Measurements from ENCODE around the gene RHOG.
"Not testable (repeated sequence)": the region's sequence is repeated elsewhere in the genome, so short reads cannot be mapped to it uniquely, and the experiment has no call there.

The RHOG gene

GRCh38 chr11:3814832-3815231 lies 25.9 kb downstream of the RHOG start:
- in situ Hi-C loops (cut with HindIII; ENCODE audit: low sequenced_read_pairs): not testable (repeated sequence)

DNA sequence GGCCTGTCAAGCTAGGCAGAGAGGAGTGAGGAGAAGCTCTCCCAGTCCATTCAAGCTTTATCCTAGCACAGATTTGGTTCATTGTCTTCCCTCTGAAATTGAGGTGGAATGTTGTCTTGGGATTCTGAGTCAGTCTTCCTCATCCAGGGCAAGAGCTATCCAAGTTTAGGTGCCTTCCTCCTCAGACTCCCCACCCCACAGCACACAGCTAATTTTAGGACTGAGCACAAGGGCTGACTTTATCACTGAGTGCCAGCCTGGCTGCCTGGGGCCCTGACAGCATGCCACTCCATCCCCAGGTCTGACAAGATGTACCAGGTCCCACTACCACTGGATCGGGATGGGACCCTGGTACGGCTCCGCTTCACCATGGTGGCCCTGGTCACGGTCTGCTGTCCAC lies 29.8 kb downstream of the RHOG start:
- in situ Hi-C loops (cut with HindIII; ENCODE audit: low sequenced_read_pairs): no loop called here

GRCh38 chr11:3810446-3810845 lies 30.3 kb downstream of the RHOG start:
- in situ Hi-C loops (cut with HindIII; ENCODE audit: low sequenced_read_pairs): no loop called here

DNA sequence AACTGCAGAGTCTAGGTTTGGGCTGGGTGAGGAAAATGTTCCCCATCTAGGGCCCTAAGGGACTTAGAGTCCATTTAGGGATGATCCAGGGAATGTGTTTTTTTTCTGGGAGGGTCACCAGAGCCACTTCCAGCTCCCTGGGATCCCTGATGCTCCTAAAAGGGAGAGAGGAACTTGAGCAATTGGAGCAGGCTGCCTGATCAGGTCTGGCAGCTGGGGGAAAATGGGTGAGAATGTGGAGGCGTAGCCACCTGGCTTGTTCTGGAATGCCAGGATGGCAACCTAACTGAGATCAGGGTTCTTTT lies 31.2 kb downstream of the RHOG start:
- in situ Hi-C loops (cut with HindIII; ENCODE audit: low sequenced_read_pairs): no loop called here

DNA sequence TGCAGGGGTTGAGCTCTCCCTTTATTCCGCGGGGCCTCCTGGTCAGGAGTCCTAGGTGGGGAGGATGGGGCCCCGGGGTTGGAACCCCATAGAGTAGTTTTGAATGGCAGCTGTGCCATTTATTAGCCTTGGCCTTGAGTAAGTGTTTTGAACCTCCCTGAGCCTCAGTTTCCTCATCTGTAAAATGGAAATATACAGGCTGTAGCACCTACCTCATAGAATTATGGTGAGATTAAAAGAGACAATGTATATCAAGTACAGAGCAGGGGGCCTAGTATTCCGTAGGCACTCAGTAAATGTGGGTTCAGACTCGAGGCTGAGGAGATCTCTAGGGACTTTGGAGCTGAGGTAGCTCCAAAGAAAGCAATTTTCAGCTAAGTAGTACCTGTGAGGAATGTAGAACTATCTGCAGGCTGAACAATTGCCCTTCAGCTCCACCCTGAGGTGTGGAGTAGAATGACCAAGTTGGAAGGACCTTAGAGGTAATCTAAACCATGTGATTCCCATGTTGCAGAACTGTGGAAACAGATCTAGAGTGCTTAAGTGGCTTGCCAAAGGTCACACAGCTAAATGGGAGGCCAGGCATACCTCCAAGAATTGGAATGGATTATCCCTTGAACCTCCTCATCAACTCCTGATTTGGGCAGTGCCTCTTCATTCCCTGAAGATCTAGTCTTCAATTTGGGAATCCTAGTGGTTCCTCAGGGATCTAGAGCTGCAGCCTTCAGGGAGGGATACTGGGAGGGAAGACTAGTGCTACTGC lies 31.7 kb downstream of the RHOG start:
- in situ Hi-C loops (cut with HindIII; ENCODE audit: low sequenced_read_pairs): no loop called here

DNA sequence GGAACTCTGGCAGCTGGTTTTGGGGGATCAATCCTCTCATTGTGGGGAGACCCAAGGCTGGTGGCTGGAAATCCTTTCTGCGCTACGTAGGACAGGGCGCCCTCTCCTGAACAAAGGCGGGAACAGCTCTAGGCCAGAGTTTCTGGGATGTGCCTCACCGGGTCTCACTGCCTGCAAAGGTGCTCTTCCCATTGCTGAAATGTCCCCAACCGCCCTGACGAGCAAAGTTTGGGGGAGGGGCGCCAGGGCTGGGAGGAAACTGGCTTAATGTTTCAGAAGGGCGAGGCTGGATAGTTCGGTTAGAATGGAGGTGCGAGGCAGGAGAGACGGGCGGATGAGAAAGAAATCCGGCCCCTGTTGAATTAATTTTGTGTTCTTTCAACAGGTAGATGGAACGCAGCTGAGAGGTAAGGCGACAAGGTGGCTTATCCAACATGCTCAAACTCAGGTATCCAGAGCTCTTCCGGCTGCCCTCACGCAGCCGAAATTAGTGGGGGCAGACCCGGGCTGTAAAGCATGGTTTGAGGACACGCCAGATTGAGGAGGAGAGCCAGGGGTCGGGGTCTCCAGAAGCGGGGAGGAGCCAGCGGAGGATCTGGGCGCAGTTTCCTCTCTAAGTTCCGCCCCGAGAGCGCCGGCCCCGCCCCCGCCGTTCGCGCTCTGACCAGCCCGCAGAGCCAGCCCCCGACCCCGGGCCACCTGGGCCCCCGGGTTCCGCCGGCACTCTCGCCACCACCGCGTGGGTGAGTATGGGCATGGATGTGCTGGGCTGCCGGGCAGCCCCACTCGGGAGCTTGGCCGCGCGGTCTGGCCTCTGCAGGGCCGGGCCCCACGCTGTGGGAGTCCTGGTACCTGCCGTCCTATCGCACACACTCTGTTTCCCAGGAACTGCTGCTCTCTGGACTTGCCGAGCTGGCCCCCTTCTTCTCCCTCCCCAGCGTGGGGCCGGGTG lies 32.6 kb downstream of the RHOG start, which contains the start of gene PGAP2:
PGAP2 (plus strand) TSS at position 652 of the 952 bp plus-strand sequence. CDS start 2,700 bp downstream, outside the sequence.
- in situ Hi-C loops (cut with HindIII; ENCODE audit: low sequenced_read_pairs): no loop called here

GRCh38 chr11:3803726-3804495 lies 36.8 kb downstream of the RHOG start:
- in situ Hi-C loops (cut with HindIII; ENCODE audit: low sequenced_read_pairs): no loop called here

GRCh38 chr11:3802011-3802790 lies 38.6 kb downstream of the RHOG start:
- in situ Hi-C loops (cut with HindIII; ENCODE audit: low sequenced_read_pairs): no loop called here

DNA sequence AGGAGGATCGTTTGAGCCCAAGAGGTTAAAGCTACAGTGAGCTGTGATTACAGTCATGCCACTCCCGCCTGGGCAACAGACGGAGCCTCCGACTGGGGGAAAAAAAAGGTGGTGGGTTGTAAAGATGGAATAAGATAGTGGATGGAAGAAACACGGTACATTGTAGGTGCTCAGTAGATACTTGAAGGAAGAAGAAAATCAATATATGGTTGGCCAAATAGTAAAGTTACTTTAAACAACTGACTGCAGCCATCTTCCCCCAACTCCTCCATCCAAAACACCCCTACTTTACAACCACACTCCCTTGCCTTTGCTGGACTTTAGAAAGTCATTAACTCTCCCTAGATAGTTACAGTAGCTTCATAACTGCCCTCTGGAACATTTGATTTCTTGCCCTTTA lies 40.9 kb downstream of the RHOG start:
- in situ Hi-C loops (cut with HindIII; ENCODE audit: low sequenced_read_pairs): no loop called here

- in situ Hi-C loops (cut with HindIII; ENCODE audit: low sequenced_read_pairs): no loop called here
Observed at GRCh38 chr11:3799143-3799542, 41.6 kb downstream of the RHOG start.

GRCh38 chr11:3797329-3798090 lies 43.2 kb downstream of the RHOG start, which contains the start of gene NUP98:
NUP98 (minus strand) TSS chr11:3797554; CDS start chr11:3782117, 15,437 bp downstream.
- in situ Hi-C loops (cut with HindIII; ENCODE audit: low sequenced_read_pairs): no loop called here

GRCh38 chr11:3796801-3797328 lies 43.9 kb downstream of the RHOG start:
- in situ Hi-C loops (cut with HindIII; ENCODE audit: low sequenced_read_pairs): no loop called here

GRCh38 chr11:3796346-3796745 lies 44.4 kb downstream of the RHOG start:
- in situ Hi-C loops (cut with HindIII; ENCODE audit: low sequenced_read_pairs): no loop called here

GRCh38 chr11:3796002-3796311 lies 44.8 kb downstream of the RHOG start:
- in situ Hi-C loops (cut with HindIII; ENCODE audit: low sequenced_read_pairs): no loop called here

DNA sequence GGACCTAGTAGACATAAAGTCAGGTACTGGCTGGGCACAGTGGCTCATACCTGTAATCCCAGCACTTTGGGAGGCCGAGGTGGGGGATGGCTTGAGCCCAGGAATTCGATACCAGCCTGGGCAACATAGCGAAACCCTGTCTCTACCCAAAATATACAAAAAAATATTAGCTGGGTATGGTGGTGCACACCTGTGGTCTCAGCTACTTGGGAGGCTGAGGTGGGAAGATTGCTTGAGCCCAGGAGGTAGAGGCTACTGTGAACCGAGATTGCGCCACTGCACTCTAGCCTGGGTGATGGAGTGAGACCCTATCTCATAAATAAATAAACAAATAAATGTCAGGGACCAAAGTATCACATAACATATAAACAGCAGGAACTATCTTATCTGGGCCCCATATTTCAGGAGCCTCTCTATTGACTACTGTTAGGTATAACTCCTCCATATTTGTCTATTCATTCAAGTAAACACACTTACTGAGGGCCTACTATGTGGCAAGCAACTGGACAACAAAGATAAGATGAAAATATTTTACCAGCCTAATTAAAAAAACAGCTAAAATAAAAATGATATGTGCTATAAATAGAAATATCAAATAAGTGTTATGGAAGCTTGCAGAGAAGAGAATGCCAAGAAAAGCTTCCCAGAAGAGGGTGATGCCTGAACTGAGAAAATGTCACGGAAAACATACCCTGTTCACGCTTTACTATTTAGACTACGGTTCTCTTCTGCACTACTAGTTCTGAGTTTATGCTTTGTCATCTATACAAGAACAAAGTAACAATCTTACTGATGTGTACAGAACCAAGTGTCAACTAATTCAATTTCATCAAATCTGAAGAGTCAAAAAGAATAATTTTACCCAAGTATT lies 45.4 kb downstream of the RHOG start:
- in situ Hi-C loops (cut with HindIII; ENCODE audit: low sequenced_read_pairs): no loop called here

- in situ Hi-C loops (cut with HindIII; ENCODE audit: low sequenced_read_pairs): not testable (repeated sequence)
Observed at GRCh38 chr11:3794387-3794786, 46.4 kb downstream of the RHOG start.

GRCh38 chr11:3786781-3787428 lies 53.9 kb downstream of the RHOG start:
- in situ Hi-C loops (cut with HindIII; ENCODE audit: low sequenced_read_pairs): no loop called here

DNA sequence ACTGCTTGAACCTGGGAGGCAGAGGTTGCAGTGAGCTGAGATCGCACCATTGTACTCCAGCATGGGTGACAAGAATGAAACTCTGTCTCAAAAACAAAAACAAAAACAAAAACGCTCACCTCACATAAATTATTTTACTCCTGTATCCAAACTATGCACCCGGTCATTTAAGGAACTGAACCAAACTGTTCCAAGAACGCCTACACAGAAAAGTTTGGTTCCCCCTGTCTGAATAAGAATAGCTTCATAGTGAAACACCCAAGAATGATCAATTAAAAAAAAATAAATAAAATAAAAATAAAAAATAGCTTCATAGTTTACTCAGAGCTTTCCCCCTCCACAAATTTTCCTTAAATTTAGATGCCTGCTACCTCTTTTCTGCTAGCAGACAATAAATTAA lies 57.1 kb downstream of the RHOG start:
- in situ Hi-C loops (cut with HindIII; ENCODE audit: low sequenced_read_pairs): no loop called here
